ENCODE measurements around the gene RBMS2.

The RBMS2 gene

DNA sequence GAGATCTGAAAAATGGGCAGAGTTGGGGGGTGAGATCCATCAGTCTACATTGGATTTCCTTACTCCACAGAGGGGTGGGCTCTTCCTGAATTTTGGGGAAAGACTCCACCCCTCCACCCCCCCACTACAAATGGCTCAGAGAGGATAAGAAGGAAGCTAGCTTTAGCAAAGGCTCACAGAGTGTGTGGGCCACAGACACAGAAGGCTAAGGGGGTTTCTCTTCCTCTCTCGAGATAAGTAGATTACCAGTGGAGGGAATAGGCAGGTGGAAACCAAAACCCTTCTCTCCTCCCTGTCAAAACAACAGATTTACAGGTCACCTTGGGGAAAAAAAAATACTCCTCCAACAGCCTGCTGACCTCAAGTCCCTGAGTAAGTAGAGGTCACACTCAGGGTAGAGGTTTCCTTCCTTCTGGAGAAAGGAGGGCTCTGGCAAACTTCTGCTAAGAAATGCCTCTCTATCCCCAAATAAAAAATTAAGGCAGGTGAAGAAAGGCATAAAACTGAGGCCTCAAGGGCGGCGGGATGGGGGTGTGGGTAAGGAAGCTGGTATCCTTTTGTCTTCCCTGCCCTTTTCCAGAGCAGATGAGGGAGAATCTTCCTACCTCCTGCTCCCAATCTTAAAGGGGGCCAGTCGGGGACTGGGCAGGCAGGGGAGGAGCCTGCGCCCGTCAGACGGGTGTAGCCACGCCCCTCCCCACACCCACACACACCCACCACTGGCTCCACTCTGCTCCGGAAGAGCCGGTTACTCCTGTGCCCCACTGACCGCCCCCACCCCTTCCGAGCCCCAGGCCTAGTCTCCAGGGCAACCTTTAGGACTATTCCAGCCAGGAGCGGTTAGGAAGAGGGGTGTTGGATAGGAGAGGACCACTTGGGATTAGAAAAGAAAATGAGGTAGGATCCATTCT is 110.4 kb downstream of the RBMS2 start:
- H3K27ac ChIP-seq (ENCODE audit: low read length, poor library complexity, severe bottlenecking) = no peak overlapping the region
- H2BK15ac ChIP-seq (ENCODE audit: low read depth, poor library complexity, severe bottlenecking) = no peak overlapping the region
- no peak overlapping the region for H2AFZ ChIP-seq (ENCODE audit: low read depth, low read length)
- H3K36me3 ChIP-seq (ENCODE audit: control insufficient read depth in 1 of 2, insufficient read depth in 2 of 2, low read depth in 1 of 2, low read length in 2 of 2) = peaks cover 3 to 9% of the 10 kb centered on the region in 2 experiments
- no peaks in the 10 kb centered on the region for H3K27me3 ChIP-seq (ENCODE audit: control insufficient read depth in 1 of 2, insufficient read depth in 1 of 2, low read length in 2 of 2)
- no peak overlapping the region for H2BK120ac ChIP-seq (ENCODE audit: low read depth, low read length)
- H3K9me3 ChIP-seq (ENCODE audit: control insufficient read depth, low read length) = no peaks in the 10 kb centered on the region
- peak overlapping the region; percentile 3 to 90 for H3K4me3 ChIP-seq (ENCODE audit: insufficient read depth in 1 of 2, low read depth in 1 of 2, low read length in 2 of 2)
- peak overlapping the region; percentile 55 for H3K4me2 ChIP-seq (ENCODE audit: low read length, poor library complexity, severe bottlenecking)
- H3K18ac ChIP-seq (ENCODE audit: low read depth in 1 of 2, low read length in 2 of 2) = no peak overlapping the region
- H2BK5ac ChIP-seq (ENCODE audit: low read depth, low read length, poor library complexity, severe bottlenecking) = no peak overlapping the region
- H2BK12ac ChIP-seq (ENCODE audit: low read length in 2 of 2) = peak overlapping the region in 1 of 2 experiments; percentile 40
- H3K9ac ChIP-seq (ENCODE audit: low read length) = peak overlapping the region; percentile 96
- no peak overlapping the region for H3K14ac ChIP-seq (ENCODE audit: low read length in 2 of 2)
- no peak overlapping the region for H3K23ac ChIP-seq (ENCODE audit: low read length in 2 of 2)
- no peak overlapping the region for H4K8ac ChIP-seq (ENCODE audit: low read length)
- H3K4ac ChIP-seq (ENCODE audit: low read depth in 1 of 2, low read length in 2 of 2) = no peak overlapping the region
- peak overlapping the region; percentile 13 for H2AK5ac ChIP-seq (ENCODE audit: low read length, severe bottlenecking)
- peak; percentile 58 for DNase-seq
- WGBS = 3% methylated on average over 5 of the region's 13 CpGs
- H3K79me1 ChIP-seq (replicated peaks; ENCODE audit: low read length, poor library complexity, severe bottlenecking) = peaks cover 15% of the 10 kb centered on the region
- peaks cover 30% of the 10 kb centered on the region for H3K4me1 ChIP-seq (ENCODE audit: control insufficient read depth, insufficient read depth, low read depth, low read length)
- no peak overlapping the region for H4K91ac ChIP-seq (ENCODE audit: low read length)

- no peak overlapping the region for H4K8ac ChIP-seq (ENCODE audit: low read length)
- peaks cover 27% of the 10 kb centered on the region for H3K4me1 ChIP-seq (ENCODE audit: control insufficient read depth, insufficient read depth, low read depth, low read length)
- peak overlapping the region in 1 of 2 experiments; percentile 90 for H3K4me3 ChIP-seq (ENCODE audit: insufficient read depth in 1 of 2, low read depth in 1 of 2, low read length in 2 of 2)
- peak; percentile 8 for DNase-seq
- no peak overlapping the region for H3K14ac ChIP-seq (ENCODE audit: low read length in 2 of 2)
- no peak overlapping the region for H2BK120ac ChIP-seq (ENCODE audit: low read depth, low read length)
- peak overlapping the region in 1 of 2 experiments; percentile 37 for H2BK12ac ChIP-seq (ENCODE audit: low read length in 2 of 2)
- H3K4me2 ChIP-seq (ENCODE audit: low read length, poor library complexity, severe bottlenecking) = peak overlapping the region; percentile 17
- no peak overlapping the region for H3K4ac ChIP-seq (ENCODE audit: low read depth in 1 of 2, low read length in 2 of 2)
- peak overlapping the region; percentile 96 for H3K9ac ChIP-seq (ENCODE audit: low read length)
- H3K9me3 ChIP-seq (ENCODE audit: control insufficient read depth, low read length) = no peaks in the 10 kb centered on the region
- H3K18ac ChIP-seq (ENCODE audit: low read depth in 1 of 2, low read length in 2 of 2) = no peak overlapping the region
- no peak overlapping the region for H3K23ac ChIP-seq (ENCODE audit: low read length in 2 of 2)
- WGBS = 80% methylated on average over 1 of the region's 4 CpGs
- no peak overlapping the region for H2BK15ac ChIP-seq (ENCODE audit: low read depth, poor library complexity, severe bottlenecking)
- H2AFZ ChIP-seq (ENCODE audit: low read depth, low read length) = no peak overlapping the region
- H3K27ac ChIP-seq (ENCODE audit: low read length, poor library complexity, severe bottlenecking) = no peak overlapping the region
- H2AK5ac ChIP-seq (ENCODE audit: low read length, severe bottlenecking) = no peak overlapping the region
- H3K79me1 ChIP-seq (replicated peaks; ENCODE audit: low read length, poor library complexity, severe bottlenecking) = peaks cover 15% of the 10 kb centered on the region
- H3K36me3 ChIP-seq (ENCODE audit: control insufficient read depth in 1 of 2, insufficient read depth in 2 of 2, low read depth in 1 of 2, low read length in 2 of 2) = peaks cover 4 to 7% of the 10 kb centered on the region in 2 experiments
- no peaks in the 10 kb centered on the region for H3K27me3 ChIP-seq (ENCODE audit: control insufficient read depth in 1 of 2, insufficient read depth in 1 of 2, low read length in 2 of 2)
- no peak overlapping the region for H4K91ac ChIP-seq (ENCODE audit: low read length)
- no peak overlapping the region for H2BK5ac ChIP-seq (ENCODE audit: low read depth, low read length, poor library complexity, severe bottlenecking)
These were observed 111.3 kb downstream of the RBMS2 start for GRCh38 chr12:56632701-56633467.

DNA sequence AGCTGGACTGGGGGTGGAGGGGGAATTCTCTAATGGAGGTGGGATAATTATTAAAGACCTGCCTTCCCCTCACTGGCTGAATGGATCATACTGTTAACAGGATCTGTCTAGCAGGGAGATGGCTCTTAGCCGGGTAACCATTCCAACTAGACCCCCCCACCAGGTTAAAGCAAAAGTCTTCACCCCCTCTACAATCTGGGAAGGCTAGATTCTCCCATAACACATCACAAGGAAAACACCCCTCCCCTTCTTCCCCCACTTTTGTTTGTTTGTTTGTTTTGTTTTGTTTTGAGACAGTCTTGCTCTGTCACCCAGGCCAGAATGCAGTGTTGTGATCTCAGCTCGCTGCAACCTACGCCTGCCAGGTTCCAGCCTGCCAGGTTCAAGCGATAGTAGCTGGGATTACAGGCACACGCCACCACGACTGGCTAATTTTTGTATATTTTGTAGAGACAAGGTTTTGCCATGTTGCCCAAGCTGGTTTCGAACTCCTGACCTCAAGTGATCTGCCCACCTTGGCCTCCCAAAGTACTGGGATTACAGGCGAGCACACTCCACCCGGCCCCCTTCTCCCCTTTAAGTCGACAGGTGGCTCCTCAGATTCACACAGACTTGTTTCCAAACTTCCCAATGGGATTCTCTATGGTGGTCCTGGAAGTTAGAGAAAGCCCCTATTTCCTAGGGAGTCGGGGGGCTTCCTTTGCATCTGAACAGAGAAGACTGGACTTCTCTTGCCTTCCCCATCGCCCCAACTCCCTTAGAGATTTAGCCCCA is 112.0 kb downstream of the RBMS2 start:
- DNase-seq = peak; percentile 8
- Histone ChIP-seq H3K4ac (ENCODE audit: low read depth in 1 of 2, low read length in 2 of 2) (peak overlapping the region in 1 of 2 experiments; percentile 24), H3K36me3 (ENCODE audit: control insufficient read depth in 1 of 2, insufficient read depth in 2 of 2, low read depth in 1 of 2, low read length in 2 of 2) (peaks cover 11 to 15% of the 10 kb centered on the region in 2 experiments), H2BK15ac (ENCODE audit: low read depth, poor library complexity, severe bottlenecking) (peak overlapping the region; percentile 63), H2AK5ac (ENCODE audit: low read length, severe bottlenecking) (no peak overlapping the region), H3K14ac (ENCODE audit: low read length in 2 of 2) (no peak overlapping the region), H3K18ac (ENCODE audit: low read depth in 1 of 2, low read length in 2 of 2) (peak overlapping the region in 1 of 2 experiments; percentile 73), H3K9me3 (ENCODE audit: control insufficient read depth, low read length) (no peaks in the 10 kb centered on the region), H3K4me3 (ENCODE audit: insufficient read depth in 1 of 2, low read depth in 1 of 2, low read length in 2 of 2) (peak overlapping the region; percentile 89 to 90), H2BK120ac (ENCODE audit: low read depth, low read length) (no peak overlapping the region), H3K27ac (ENCODE audit: low read length, poor library complexity, severe bottlenecking) (no peak overlapping the region), H3K79me1 (replicated peaks; ENCODE audit: low read length, poor library complexity, severe bottlenecking) (peaks cover 15% of the 10 kb centered on the region), H2AFZ (ENCODE audit: low read depth, low read length) (no peak overlapping the region), H4K91ac (ENCODE audit: low read length) (peak overlapping the region; percentile 52), H3K4me2 (ENCODE audit: low read length, poor library complexity, severe bottlenecking) (peak overlapping the region; percentile 95), H3K27me3 (ENCODE audit: control insufficient read depth in 1 of 2, insufficient read depth in 1 of 2, low read length in 2 of 2) (no peaks in the 10 kb centered on the region), H2BK5ac (ENCODE audit: low read depth, low read length, poor library complexity, severe bottlenecking) (no peak overlapping the region), H3K4me1 (ENCODE audit: control insufficient read depth, insufficient read depth, low read depth, low read length) (peaks cover 27% of the 10 kb centered on the region), H3K9ac (ENCODE audit: low read length) (peak overlapping the region; percentile 96), H4K8ac (ENCODE audit: low read length) (no peak overlapping the region), H3K23ac (ENCODE audit: low read length in 2 of 2) (no peak overlapping the region), H2BK12ac (ENCODE audit: low read length in 2 of 2) (peak overlapping the region in 1 of 2 experiments; percentile 10)
- 53% methylated on average over 8 of the region's 12 CpGs for WGBS

All from mesenchymal stem cell (in vitro differentiated cells and primary cell).